Heart left ventricle (tissue), 16 donors: ENCODE results near the gene PIGN. TPM values are rescaled to one million over a fixed set of nuclear protein-coding genes. Genes with fewer than 3 reads are reported as not detected.

ENCODE experiments used
- ATAC-seq, 4 donors: fragments of 200-7000 bp; cut with Tn5 transposase; one replicate each; pipeline ENCODE4 v1.9.1; 2020 to 2022; ENCODE audit warnings: moderate library complexity in 4 of 4, mild to moderate bottlenecking in 3 of 4, moderate number of reproducible peaks in 1 of 4
- DNase-seq, 5 donors: peaks; one replicate each; pipeline ENCODE4 v3.0.0-alpha.2; 2020
- H3K27ac ChIP-seq, 12 donors: fragments of 200-600 bp; sonication (generic) in 4 of 12; one replicate each; pipeline versions ENCODE4 v1.5.0 to v1.8.0; 2016 to 2022; ENCODE audit warnings: mild to moderate bottlenecking in 2 of 12
- H3K27me3 ChIP-seq, 9 donors: fragments of 200-600 bp; sonication (generic) in 2 of 9; one replicate each; pipeline versions ENCODE4 v1.5.1 to v1.8.0; 2016 to 2022; ENCODE audit warnings: mild to moderate bottlenecking in 3 of 9
- H3K36me3 ChIP-seq, 9 donors: fragments of 200-600 bp; sonication (generic) in 2 of 9; one replicate each; pipeline versions ENCODE4 v1.5.0 to v1.8.0; 2018 to 2022; ENCODE audit warnings: mild to moderate bottlenecking in 2 of 9
- H3K4me1 ChIP-seq, 12 donors: fragments of 200-600 bp; sonication (generic) in 4 of 12; one replicate each; pipeline versions ENCODE4 v1.5.0 to v1.8.0; 2016 to 2022; ENCODE audit warnings: mild to moderate bottlenecking in 3 of 12
- H3K4me3 ChIP-seq, 12 donors: fragments of 200-600 bp; sonication (generic) in 4 of 12; one replicate each; pipeline versions ENCODE4 v1.5.0 to v1.8.0; 2017 to 2022; ENCODE audit warnings: mild to moderate bottlenecking in 9 of 12, moderate library complexity in 4 of 12
- H3K9me3 ChIP-seq, 12 donors: fragments of 200-600 bp; sonication (generic) in 4 of 12; one replicate each; pipeline versions ENCODE4 v1.5.0 to v1.8.0; 2016 to 2022; ENCODE audit warnings: mild to moderate bottlenecking in 1 of 12
- POLR2A ChIP-seq, 2 donors: fragments of 450-650 bp; IDR thresholded peaks; one replicate each; pipeline ENCODE4 v1.6.1; 2017; ENCODE audit warnings: antibody characterized with exemption in 2 of 2, mild to moderate bottlenecking in 2 of 2, moderate library complexity in 2 of 2
- WGBS, 4 donors: extraction: QIAGEN DNeasy Blood & Tissue Kit in 2 of 4; methylation state at CpG; one replicate each; pipeline versions ENCODE4 v1.1.5 to v1.1.7; 2013 to 2018; 5-methylcytosine and 5-hydroxymethylcytosine counted together
- intact Hi-C, 10 donors: fragments of 100-400 bp; cut with DNase I; formaldehyde crosslinking; loops; one replicate each; pipeline versions ENCODE4 v1.11.1 to v1.14.2; 2022
- polyA plus RNA-seq, 2 donors: library from polyadenylated mRNA; stranded (reverse); fragments of 200-250 nt; gene quantifications; one replicate each; pipeline ENCODE4 v1.2.3, GENCODE V29; 2013
- total RNA-seq, 9 donors: library from RNA; depleted of rRNA in 2 of 9; stranded (reverse); fragments of >200 nt in 2 of 9; fragmentation: NEBNext Ultra II Directional in 3 of 9; extraction: Animal tissue kit (Norgen Biotek cat#: 25700) in 3 of 9; gene quantifications; one replicate each; pipeline versions ENCODE4 v1.1.0 to v1.2.4, GENCODE V29; 2016 to 2023
- TF ChIP-seq, protein P1 (sequence below), 12 donors: fragments of 200-600 bp; sonication (generic) in 4 of 12; IDR thresholded peaks; one replicate each; pipeline versions ENCODE4 v1.5.0 to v1.8.0; 2018 to 2022; ENCODE audit warnings: antibody characterized with exemption in 12 of 12, mild to moderate bottlenecking in 5 of 12
- donor health status: ischemic (EF 13 %, LVEDD 7.1; RV severe dilation, severe dysfunction).
- donor health status: healthy with polysubstance abuse.
- donor health status: DM: no; HTN: yes; CAD: no.
- donor health status: DM: no; HTN: no; CAD: no.
- donor health status: ischemic (EF 25% LVEDD 6.9; RV normal size, moderate dysfunction).
- donor health status: ischemic (EF 25% LVEDD 5.7; RV mildly dilated, moderate dysfunction).
- donor health status: healthy.
- donor health status: DM: yes; HTN: yes; CAD: no.
- donor health status: ischemic (EF 35%, LVEDD 5.7; RV mildly dilated, moderate dysfunction).
- donor health status: nonischemic (EF 11% LVEDD 7.7; RV severe dilation, severe dysfunction).
- donor health status: DM: yes; HTN: yes; CAD: no.
- donor health status: PGD.
- donor health status: ischemic (EF 29% LVEDD 5.4; RV normal size, mild dysfunction).
- donor health status: nonischemic (EF 23%, LVEDD 6.1; RV moderate dilation, normal function).

PIGN gene
- total and polyA plus RNA-seq, 11 donors = 4.3 to 29.6 (median 20.7) TPM

DNA sequence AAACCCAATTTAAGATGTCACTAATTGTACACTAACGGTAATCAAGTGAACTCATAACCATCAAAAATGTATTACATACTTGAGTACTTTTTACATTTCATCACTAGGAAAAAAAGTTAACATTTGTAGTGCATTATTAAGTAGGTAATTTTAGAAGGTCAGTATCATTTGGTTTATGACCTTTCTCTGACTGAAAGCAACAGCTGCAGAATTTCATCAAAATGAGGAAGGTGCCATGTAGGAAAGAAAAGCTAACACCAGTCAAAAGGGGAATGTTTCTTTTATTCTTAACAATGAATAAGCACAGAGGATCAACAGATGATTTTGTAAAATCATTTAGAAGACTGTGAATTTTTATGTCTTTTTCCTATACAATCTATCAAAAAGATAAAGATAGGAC is 79.0 kb downstream of the PIGN start:
- no peak for ATAC-seq
- TF ChIP-seq, protein P1, sequence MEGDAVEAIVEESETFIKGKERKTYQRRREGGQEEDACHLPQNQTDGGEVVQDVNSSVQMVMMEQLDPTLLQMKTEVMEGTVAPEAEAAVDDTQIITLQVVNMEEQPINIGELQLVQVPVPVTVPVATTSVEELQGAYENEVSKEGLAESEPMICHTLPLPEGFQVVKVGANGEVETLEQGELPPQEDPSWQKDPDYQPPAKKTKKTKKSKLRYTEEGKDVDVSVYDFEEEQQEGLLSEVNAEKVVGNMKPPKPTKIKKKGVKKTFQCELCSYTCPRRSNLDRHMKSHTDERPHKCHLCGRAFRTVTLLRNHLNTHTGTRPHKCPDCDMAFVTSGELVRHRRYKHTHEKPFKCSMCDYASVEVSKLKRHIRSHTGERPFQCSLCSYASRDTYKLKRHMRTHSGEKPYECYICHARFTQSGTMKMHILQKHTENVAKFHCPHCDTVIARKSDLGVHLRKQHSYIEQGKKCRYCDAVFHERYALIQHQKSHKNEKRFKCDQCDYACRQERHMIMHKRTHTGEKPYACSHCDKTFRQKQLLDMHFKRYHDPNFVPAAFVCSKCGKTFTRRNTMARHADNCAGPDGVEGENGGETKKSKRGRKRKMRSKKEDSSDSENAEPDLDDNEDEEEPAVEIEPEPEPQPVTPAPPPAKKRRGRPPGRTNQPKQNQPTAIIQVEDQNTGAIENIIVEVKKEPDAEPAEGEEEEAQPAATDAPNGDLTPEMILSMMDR (IDR thresholded peaks at IDR 0.05) = no peak
- TF ChIP-seq POLR2A (IDR thresholded peaks at IDR 0.05) = no peak
- Histone ChIP-seq H3K9me3 (no peaks in the 10 kb centered on the region), H3K4me1 (no peaks in the 10 kb centered on the region), H3K4me3 (no peak overlapping the region), H3K27me3 (no peaks in the 10 kb centered on the region), H3K36me3 (peaks cover 0 to 23% (median 5%) of the 10 kb centered on the region in 9 donors), H3K27ac (no peak overlapping the region)
- DNase-seq = no peak
- 91 to 98% (median 95%) methylated on average over 1 of the region's 1 CpG for WGBS, 4 donors
- intact Hi-C loops = no loop called here

DNA sequence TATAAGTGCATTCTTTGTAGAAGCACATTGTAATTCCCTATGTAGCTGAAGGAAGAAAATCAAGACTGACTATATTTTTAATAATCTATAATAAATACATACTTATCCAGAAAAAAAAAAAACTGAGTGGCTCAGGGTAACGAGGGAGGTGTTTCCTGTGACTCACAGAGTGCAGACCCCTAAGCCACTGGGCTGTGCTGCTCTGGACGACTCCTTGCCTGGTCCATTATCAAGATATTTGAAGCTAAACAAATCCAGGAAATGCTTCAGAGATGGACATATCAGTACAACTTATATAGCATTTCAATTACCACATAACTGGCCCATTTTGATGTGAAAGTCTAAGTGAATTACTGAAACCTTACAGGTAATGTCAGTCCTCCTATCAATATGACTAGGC is 80.6 kb downstream of the PIGN start:
- DNase-seq = no peak
- peaks cover 0 to 32% (median 11%) of the 10 kb centered on the region in 9 donors for H3K36me3 ChIP-seq
- WGBS, 4 donors = 57 to 66% (median 60%) methylated on average over 2 of the region's 2 CpGs
- intact Hi-C loops = no loop called here
- no peak overlapping the region for H3K27ac ChIP-seq
- no peak for ATAC-seq
- no peaks in the 10 kb centered on the region for H3K4me1 ChIP-seq
- no peaks in the 10 kb centered on the region for H3K9me3 ChIP-seq
- H3K27me3 ChIP-seq = no peaks in the 10 kb centered on the region
- no peak overlapping the region for H3K4me3 ChIP-seq
- no peak for TF ChIP-seq POLR2A (IDR thresholded peaks at IDR 0.05)
- TF ChIP-seq, protein P1 (IDR thresholded peaks at IDR 0.05) = no peak

DNA sequence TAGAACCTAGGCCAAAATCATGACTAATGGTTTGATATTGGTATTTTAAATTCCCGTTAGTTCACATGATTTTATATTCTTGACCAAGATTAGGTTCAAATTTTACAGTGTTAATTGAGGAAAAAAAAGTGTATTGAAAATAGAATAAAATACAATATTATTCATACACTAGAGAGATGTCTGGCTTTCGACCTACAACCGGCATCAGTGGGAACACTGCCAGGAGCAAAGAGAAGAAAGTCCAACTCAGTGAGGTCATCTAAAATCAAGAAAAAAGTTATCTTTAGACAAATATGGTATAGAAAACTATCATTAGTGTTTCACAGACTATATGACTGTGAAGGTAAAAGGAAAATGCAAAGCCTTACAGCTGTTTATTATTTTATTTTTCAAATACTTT is 81.5 kb downstream of the PIGN start:
- Histone ChIP-seq H3K9me3 (peaks cover 0 to under 1% (median 0%) of the 10 kb centered on the region in 12 donors), H3K27ac (no peak overlapping the region), H3K4me1 (no peaks in the 10 kb centered on the region), H3K27me3 (no peaks in the 10 kb centered on the region), H3K36me3 (peaks cover 0 to 40% (median 11%) of the 10 kb centered on the region in 9 donors), H3K4me3 (no peak overlapping the region)
- WGBS, 4 donors = 59 to 71% (median 70%) methylated on average over 3 of the region's 3 CpGs
- DNase-seq = no peak
- intact Hi-C loops = no loop called here
- ATAC-seq = no peak
- TF ChIP-seq, protein P1 (IDR thresholded peaks at IDR 0.05) = no peak
- TF ChIP-seq POLR2A (IDR thresholded peaks at IDR 0.05) = no peak

GRCh38 chr18:62102221-62102620 is 84.6 kb downstream of the PIGN start:
- no peak for ATAC-seq
- WGBS, 4 donors = 90 to 100% (median 96%) methylated on average over 1 of the region's 1 CpG
- TF ChIP-seq, protein P1 (IDR thresholded peaks at IDR 0.05) = no peak
- TF ChIP-seq POLR2A (IDR thresholded peaks at IDR 0.05) = no peak
- H3K4me3 ChIP-seq = no peak overlapping the region
- H3K27me3 ChIP-seq = no peaks in the 10 kb centered on the region
- H3K9me3 ChIP-seq = peaks cover 0 to 16% (median 0%) of the 10 kb centered on the region in 12 donors
- DNase-seq = no peak
- peaks cover 0 to 60% (median 26%) of the 10 kb centered on the region in 9 donors for H3K36me3 ChIP-seq
- no peak overlapping the region for H3K27ac ChIP-seq
- no peaks in the 10 kb centered on the region for H3K4me1 ChIP-seq
- intact Hi-C loops = no loop called here
